H9 (cell line): ENCODE data around the gene SEMA4D. TPM values are rescaled to one million over a fixed set of nuclear protein-coding genes. Genes with fewer than 3 reads are reported as not detected.

Experiments
- DNase-seq: peaks from one replicate; pipeline ENCODE4 v3.0.0-alpha.2; 2017
- H2AFZ ChIP-seq: one replicate; pipeline ENCODE4 v1.6.1; 2013; ENCODE audit warnings: mild to moderate bottlenecking, low read length, control low read depth, moderate library complexity
- H2AK5ac ChIP-seq: 2 replicates; pipeline ENCODE4 v1.6.1; 2013; ENCODE audit warnings: low read length, control low read depth, mixed read lengths; ENCODE audit not compliant: insufficient read length
- H2BK120ac ChIP-seq: one replicate; pipeline ENCODE4 v1.6.1; 2013; ENCODE audit warnings: low read depth, mild to moderate bottlenecking, low read length, control low read depth, inconsistent platforms; ENCODE audit not compliant: poor library complexity, severe bottlenecking
- H2BK12ac ChIP-seq: 2 replicates; pipeline ENCODE4 v1.6.1; 2013; ENCODE audit warnings: low read length, control low read depth, mixed read lengths, low read depth; ENCODE audit not compliant: insufficient read length
- H2BK15ac ChIP-seq: 2 replicates; pipeline ENCODE4 v1.6.1; 2013; ENCODE audit warnings: low read depth, low read length, control low read depth
- H2BK20ac ChIP-seq: one replicate; pipeline ENCODE4 v1.6.1; 2013; ENCODE audit warnings: low read depth, mild to moderate bottlenecking, low read length, control low read depth, inconsistent platforms; ENCODE audit not compliant: poor library complexity, severe bottlenecking
- H2BK5ac ChIP-seq: 2 replicates; pipeline ENCODE4 v1.6.1; 2013; ENCODE audit warnings: low read length, control low read depth, mixed read lengths; ENCODE audit not compliant: insufficient read length
- H3K14ac ChIP-seq: 2 replicates; pipeline ENCODE4 v1.6.1; 2013; ENCODE audit warnings: low read length, control low read depth; ENCODE audit not compliant: insufficient read depth
- H3K18ac ChIP-seq: 2 replicates; pipeline ENCODE4 v1.6.1; 2013; ENCODE audit warnings: low read depth, mild to moderate bottlenecking, mixed read lengths, low read length, control low read depth; ENCODE audit not compliant: insufficient read length
- H3K23ac ChIP-seq: 2 replicates; pipeline ENCODE4 v1.6.1; 2013; ENCODE audit warnings: low read length, control low read depth, mixed read lengths, low read depth; ENCODE audit not compliant: insufficient read length
- H3K23me2 ChIP-seq: 2 replicates; pipeline ENCODE4 v1.6.1; 2013; ENCODE audit warnings: low read depth, mild to moderate bottlenecking, mixed read lengths, low read length, control low read depth; ENCODE audit not compliant: insufficient read length, poor library complexity, severe bottlenecking
- H3K27ac ChIP-seq: 2 replicates; pipeline ENCODE4 v1.5.1; 2013; ENCODE audit warnings: low read length, control low read depth, mixed read lengths, low read depth; ENCODE audit not compliant: insufficient read length
- H3K27me3 ChIP-seq: 2 replicates; pipeline ENCODE4 v1.6.1; 2013; ENCODE audit warnings: low read length, control low read depth, inconsistent platforms; ENCODE audit not compliant: insufficient read depth
- H3K4ac ChIP-seq: 2 replicates; pipeline ENCODE4 v1.6.1; 2013; ENCODE audit warnings: low read depth, mild to moderate bottlenecking, control low read depth, inconsistent platforms, low read length, moderate library complexity
- H3K4me1 ChIP-seq: 2 replicates; pipeline ENCODE4 v1.6.1; 2013; ENCODE audit warnings: low read length, control low read depth, inconsistent platforms; ENCODE audit not compliant: insufficient read depth
- H3K4me2 ChIP-seq: 2 replicates; pipeline ENCODE4 v1.6.1; 2013; ENCODE audit warnings: low read length, control low read depth, mixed read lengths; ENCODE audit not compliant: insufficient read length, insufficient read depth
- H3K56ac ChIP-seq: 2 replicates; pipeline ENCODE4 v1.6.1; 2013; ENCODE audit warnings: low read depth, mild to moderate bottlenecking, mixed read lengths, low read length, control low read depth; ENCODE audit not compliant: insufficient read length
- H3K79me1 ChIP-seq: 2 replicates; pipeline ENCODE4 v1.6.1; 2013; ENCODE audit warnings: low read depth, mild to moderate bottlenecking, moderate library complexity, low read length, control low read depth, inconsistent platforms; ENCODE audit not compliant: insufficient read depth, poor library complexity, severe bottlenecking
- H3K79me2 ChIP-seq: 2 replicates; pipeline ENCODE4 v1.6.1; 2013; ENCODE audit warnings: low read length, control low read depth, inconsistent platforms; ENCODE audit not compliant: insufficient read depth
- H3K9ac ChIP-seq: 2 replicates; pipeline ENCODE4 v1.6.1; 2013; ENCODE audit warnings: low read length, control low read depth, mixed read lengths; ENCODE audit not compliant: insufficient read length; ENCODE audit errors: extremely low read depth
- H3K9me3 ChIP-seq: one replicate; pipeline ENCODE4 v1.6.1; 2013; ENCODE audit warnings: low read depth, low read length, inconsistent platforms; ENCODE audit not compliant: control insufficient read depth
- H3T11ph ChIP-seq: one replicate; pipeline ENCODE4 v1.6.1; 2013; ENCODE audit warnings: mild to moderate bottlenecking, low read length, control low read depth, inconsistent platforms
- H4K20me1 ChIP-seq: one replicate; pipeline ENCODE4 v1.6.1; 2013; ENCODE audit not compliant: control insufficient read depth, insufficient read length, insufficient read depth
- H4K5ac ChIP-seq: 2 replicates; pipeline ENCODE4 v1.6.1; 2013; ENCODE audit warnings: low read depth, mild to moderate bottlenecking, mixed read lengths, low read length, control low read depth; ENCODE audit not compliant: insufficient read length
- H4K8ac ChIP-seq: replicated peaks from 2 replicates; pipeline ENCODE4 v1.6.1; 2013; ENCODE audit warnings: low read length, control low read depth, mixed read lengths, low read depth; ENCODE audit not compliant: insufficient read length
- H4K91ac ChIP-seq: 2 replicates; pipeline ENCODE4 v1.6.1; 2013; ENCODE audit warnings: low read depth, mild to moderate bottlenecking, moderate library complexity, mixed read lengths, low read length, control low read depth; ENCODE audit not compliant: insufficient read length
- H3K27ac Mint-ChIP-seq, 3 experiments: 2 replicates in 2 of 3; 3 replicates in 1 of 3; pipeline ENCODE4 v1.8.0; 2020 to 2021; ENCODE audit warnings: mixed read lengths in 3 of 3, mild to moderate bottlenecking in 1 of 3, moderate library complexity in 1 of 3
- H3K27me3 Mint-ChIP-seq: 2 replicates; pipeline ENCODE4 v1.8.0; 2021; ENCODE audit warnings: low read depth, mild to moderate bottlenecking, moderate library complexity, mixed read lengths
- H3K36me3 Mint-ChIP-seq, 3 experiments: 2 replicates in 2 of 3; 3 replicates in 1 of 3; pipeline ENCODE4 v1.8.0; 2020 to 2021; ENCODE audit warnings: low read depth in 3 of 3, mixed read lengths in 3 of 3; ENCODE audit not compliant: insufficient read depth in 1 of 3
- H3K4me1 Mint-ChIP-seq, 2 experiments: 2 replicates each; pipeline ENCODE4 v1.8.0; 2020; ENCODE audit warnings: mixed read lengths in 2 of 2
- H3K4me3 Mint-ChIP-seq, 2 experiments: 2 replicates in 1 of 2; 3 replicates in 1 of 2; pipeline ENCODE4 v1.8.0; 2020 to 2021; ENCODE audit warnings: mild to moderate bottlenecking in 2 of 2, mixed read lengths in 2 of 2, moderate library complexity in 1 of 2
- H3K9me3 Mint-ChIP-seq, 2 experiments: 2 replicates in 1 of 2; 3 replicates in 1 of 2; pipeline ENCODE4 v1.8.0; 2020; ENCODE audit warnings: mild to moderate bottlenecking in 2 of 2, mixed read lengths in 2 of 2, moderate library complexity in 1 of 2
- CTCF ChIP-seq: fragments of 200-600 bp; sonication (generic); conservative IDR thresholded peaks from 3 replicates; pipeline ENCODE4 v1.8.0; 2021; ENCODE audit warnings: antibody characterized with exemption, mild to moderate bottlenecking
- WGBS: extraction: QIAGEN DNeasy Blood & Tissue Kit; methylation state at CpG from one replicate; pipeline ENCODE4 v1.1.7; 2013; ENCODE audit warnings: missing lambda C conversion rate, low lambda C conversion rate, mixed read lengths; ENCODE audit not compliant: insufficient read length; ENCODE audit errors: extremely low coverage; 5-methylcytosine and 5-hydroxymethylcytosine counted together
- total RNA-seq: library from RNA; stranded (reverse); gene quantifications from 2 replicates; pipeline ENCODE4 v1.2.1, GENCODE V29; 2021

Gene SEMA4D
- total RNA-seq, 1 experiment from 2014 or later: 47.2 TPM

- H3K27ac Mint-ChIP-seq: peak overlapping the region in 1 of 3 experiments; percentile 44; a peak in 1 of 7 replicates
These were observed 107.3 kb downstream of the SEMA4D start for GRCh38 chr9:89390578-89391116.

More at GRCh38 chr9:89390578-89391116, 107.3 kb downstream of the SEMA4D start:
- H3K9me3 Mint-ChIP-seq: no peaks in the 10 kb centered on the region
- no peaks in the 10 kb centered on the region for H3K79me1 ChIP-seq
- no peak overlapping the region for H3K4me3 Mint-ChIP-seq
- no peak overlapping the region for H3K9ac ChIP-seq
- H4K5ac ChIP-seq: no peak overlapping the region
- H2BK5ac ChIP-seq: no peak overlapping the region
- H2BK20ac ChIP-seq: no peak overlapping the region
- peaks cover 42 to 91% (median 79%) of the 10 kb centered on the region in 3 experiments; a peak in 6 of 7 replicates for H3K36me3 Mint-ChIP-seq
- no peak for TF ChIP-seq CTCF
- no peak overlapping the region for H2BK12ac ChIP-seq
- H3K4me1 ChIP-seq: no peaks in the 10 kb centered on the region
- no peaks in the 10 kb centered on the region for H3K27me3 ChIP-seq
- no peak overlapping the region for H3K56ac ChIP-seq
- no peak overlapping the region for H3K18ac ChIP-seq
- no peaks in the 10 kb centered on the region for H3K23me2 ChIP-seq
- WGBS: no CpG with 5 or more reads among the region's 5 CpGs
- no peak overlapping the region for H2BK15ac ChIP-seq
- DNase-seq: no peak
- H3K79me2 ChIP-seq: no peaks in the 10 kb centered on the region
- H2AFZ ChIP-seq: no peak overlapping the region
- H2BK120ac ChIP-seq: no peak overlapping the region
- no peak overlapping the region for H3K4me2 ChIP-seq
- no peak overlapping the region for H4K8ac ChIP-seq
- H3T11ph ChIP-seq: no peak overlapping the region
- H4K20me1 ChIP-seq: no peaks in the 10 kb centered on the region
- no peak overlapping the region for H2AK5ac ChIP-seq
- H3K14ac ChIP-seq: no peak overlapping the region
- H3K9me3 ChIP-seq: no peaks in the 10 kb centered on the region
- H3K4ac ChIP-seq: no peak overlapping the region
- no peak overlapping the region for H4K91ac ChIP-seq
- H3K27ac ChIP-seq: no peak overlapping the region
- H3K27me3 Mint-ChIP-seq: no peaks in the 10 kb centered on the region; the same call in 1 of the 2 replicates
- H3K4me1 Mint-ChIP-seq: no peaks in the 10 kb centered on the region
- no peak overlapping the region for H3K23ac ChIP-seq
